Panc1 (cell line): ENCODE measurements around the gene LNPEP. TPM values are rescaled to one million over a fixed set of nuclear protein-coding genes. Genes with fewer than 3 reads are reported as not detected.

ENCODE experiments used
- ATAC-seq: fragments of 200-7000 bp; cut with Tn5 transposase; 2 replicates; pipeline ENCODE4 v1.9.1; 2020; ENCODE audit warnings: mild to moderate bottlenecking, moderate library complexity
- BruUV-seq: library from RNA; stranded (reverse); fragments of 400-500 nt; replicated peaks from 2 replicates; lab custom pipeline; 2021; lab: Mats Ljungman, UMichigan
- CTCF ChIA-PET: fragments of 300-600 bp; sonication (Branson Sonifier 250); formaldehyde crosslinking; loops from one replicate; lab custom pipeline; 2022; ENCODE audit warnings: antibody characterized with exemption; lab: Charles Lee
- POLR2A ChIA-PET: fragments of 300-600 bp; sonication (Branson Sonifier 250); formaldehyde crosslinking; loops from one replicate; lab custom pipeline; 2022; ENCODE audit warnings: antibody characterized with exemption; lab: Charles Lee
- DNase-seq: peaks from one replicate; pipeline ENCODE4 v3.0.0-alpha.2; 2010; ENCODE audit warnings: low read depth, low spot score
- H3K27ac ChIP-seq: 2 replicates; pipeline ENCODE4 v1.5.1; 2011; ENCODE audit warnings: mild to moderate bottlenecking, low read length, inconsistent platforms
- H3K27me3 ChIP-seq: fragments of 200-500 bp; sonication (Bioruptor generic); 2 replicates; pipeline ENCODE4 v1.6.0; 2014; ENCODE audit warnings: low read length, inconsistent platforms; ENCODE audit not compliant: control insufficient read depth, insufficient read depth
- H3K36me3 ChIP-seq: fragments of 200-500 bp; sonication (Bioruptor generic); 2 replicates; pipeline ENCODE4 v1.5.1; 2014; ENCODE audit warnings: inconsistent platforms, mild to moderate bottlenecking, low read length, moderate library complexity; ENCODE audit not compliant: control insufficient read depth, insufficient read depth
- H3K4me1 ChIP-seq: 2 replicates; pipeline ENCODE4 v1.5.1; 2011; ENCODE audit warnings: inconsistent platforms, mild to moderate bottlenecking, low read length, moderate library complexity; ENCODE audit not compliant: control insufficient read depth, insufficient read depth
- H3K4me3 ChIP-seq, 2 experiments: 2 replicates each; pipeline ENCODE4 v1.5.1; 2011 to 2012; ENCODE audit warnings: low read depth in 2 of 2, low read length in 2 of 2, mild to moderate bottlenecking in 2 of 2, inconsistent platforms in 1 of 2, moderate library complexity in 1 of 2
- H3K9me3 ChIP-seq: fragments of 200-500 bp; sonication (Bioruptor generic); 2 replicates; pipeline ENCODE4 v1.5.1; 2014; ENCODE audit warnings: low read depth, mild to moderate bottlenecking, inconsistent platforms, low read length, moderate library complexity; ENCODE audit not compliant: control insufficient read depth, insufficient read depth
- POLR2AphosphoS5 ChIP-seq: IDR thresholded peaks from 2 replicates; pipeline ENCODE4 v1.6.1; 2012; ENCODE audit warnings: mild to moderate bottlenecking, low read depth, low read length, moderate library complexity
- REST ChIP-seq, 2 experiments: IDR thresholded peaks; 2 replicates each; pipeline ENCODE4 v1.6.1; 2011 to 2012; ENCODE audit warnings: low read depth in 2 of 2, control low read depth in 1 of 2, low read length in 1 of 2, mild to moderate bottlenecking in 1 of 2, moderate library complexity in 1 of 2; ENCODE audit not compliant: insufficient read depth in 1 of 2
- SIN3A ChIP-seq: IDR thresholded peaks from 2 replicates; pipeline ENCODE4 v1.6.1; 2012; ENCODE audit warnings: low read depth, mild to moderate bottlenecking, low read length, moderate library complexity, borderline replicate concordance; ENCODE audit not compliant: insufficient read depth
- TCF7L2 ChIP-seq: IDR thresholded peaks from 2 replicates; pipeline ENCODE4 v1.6.1; 2011; ENCODE audit warnings: mild to moderate bottlenecking, low read depth, low read length, inconsistent platforms
- in situ Hi-C: cut with HindIII; loops from 2 replicates; pipeline ENCODE4 v1.10.0; 2016; ENCODE audit warnings: low sequenced_read_pairs, low pct_unique_long_range_greater_than_20kb
- intact Hi-C: fragments of 100-400 bp; cut with micrococcal nuclease; formaldehyde crosslinking; loops from one replicate; pipeline ENCODE4 v1.10.0; 2022; ENCODE audit not compliant: unreplicated experiment
- total RNA-seq: library from RNA; stranded (reverse); gene quantifications from one replicate; pipeline ENCODE4 v1.2.1, GENCODE V29; 2021; ENCODE audit not compliant: unreplicated experiment
- TF ChIP-seq, protein P1 (sequence below): fragments of 450-650 bp; IDR thresholded peaks from 2 replicates; pipeline ENCODE4 v1.5.1; 2017; ENCODE audit warnings: mild to moderate bottlenecking

Gene LNPEP
- total RNA-seq, 1 experiment from 2014 or later, result 46.6 TPM

- POLR2A ChIA-PET, result no interaction called here
- no peaks in the 10 kb centered on the region for H3K36me3 ChIP-seq
- intact Hi-C loops, result no loop called here
- in situ Hi-C loops, result no loop called here
- ATAC-seq, result no peak
- no peaks in the 10 kb centered on the region for H3K27me3 ChIP-seq
- H3K4me1 ChIP-seq, result no peaks in the 10 kb centered on the region
- TF ChIP-seq REST (IDR thresholded peaks at IDR 0.05; ENCODE audit: insufficient read depth in 1 of 2, low read depth in 2 of 2, low read length in 1 of 2), result no peak
- TF ChIP-seq POLR2AphosphoS5, result no peak
- TF ChIP-seq, protein P1, sequence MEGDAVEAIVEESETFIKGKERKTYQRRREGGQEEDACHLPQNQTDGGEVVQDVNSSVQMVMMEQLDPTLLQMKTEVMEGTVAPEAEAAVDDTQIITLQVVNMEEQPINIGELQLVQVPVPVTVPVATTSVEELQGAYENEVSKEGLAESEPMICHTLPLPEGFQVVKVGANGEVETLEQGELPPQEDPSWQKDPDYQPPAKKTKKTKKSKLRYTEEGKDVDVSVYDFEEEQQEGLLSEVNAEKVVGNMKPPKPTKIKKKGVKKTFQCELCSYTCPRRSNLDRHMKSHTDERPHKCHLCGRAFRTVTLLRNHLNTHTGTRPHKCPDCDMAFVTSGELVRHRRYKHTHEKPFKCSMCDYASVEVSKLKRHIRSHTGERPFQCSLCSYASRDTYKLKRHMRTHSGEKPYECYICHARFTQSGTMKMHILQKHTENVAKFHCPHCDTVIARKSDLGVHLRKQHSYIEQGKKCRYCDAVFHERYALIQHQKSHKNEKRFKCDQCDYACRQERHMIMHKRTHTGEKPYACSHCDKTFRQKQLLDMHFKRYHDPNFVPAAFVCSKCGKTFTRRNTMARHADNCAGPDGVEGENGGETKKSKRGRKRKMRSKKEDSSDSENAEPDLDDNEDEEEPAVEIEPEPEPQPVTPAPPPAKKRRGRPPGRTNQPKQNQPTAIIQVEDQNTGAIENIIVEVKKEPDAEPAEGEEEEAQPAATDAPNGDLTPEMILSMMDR, result no peak
- no peak for TF ChIP-seq SIN3A
- TF ChIP-seq TCF7L2, result no peak
- no peak overlapping the region for H3K27ac ChIP-seq
- DNase-seq, result no peak
- CTCF ChIA-PET, result no interaction called here
- no peaks in the 10 kb centered on the region for H3K9me3 ChIP-seq
- BruUV-seq, result no TSS peak
- H3K4me3 ChIP-seq, result no peak overlapping the region
These were observed 30.0 kb upstream of the LNPEP start for GRCh38 chr5:96905864-96906263.

DNA sequence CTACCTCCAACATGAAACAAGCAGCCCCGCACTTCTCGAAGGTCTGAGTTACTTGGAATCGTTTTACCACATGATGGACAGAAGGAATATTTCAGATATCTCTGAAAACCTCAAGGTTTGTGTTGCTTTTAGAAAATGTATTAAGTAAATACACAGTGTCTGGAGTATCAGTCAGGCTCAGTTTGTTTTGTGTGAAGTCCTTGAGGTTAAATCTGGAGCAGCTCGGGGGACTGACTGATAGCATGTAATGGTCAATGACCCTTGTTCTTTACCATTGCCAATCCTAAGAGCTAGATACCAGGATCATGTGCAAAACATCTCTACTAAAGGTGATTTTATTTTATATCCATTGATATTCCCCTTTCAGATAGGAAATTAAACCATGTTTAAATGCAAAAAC is 26.9 kb upstream of the LNPEP start:
- BruUV-seq, result no TSS peak
- Histone ChIP-seq H3K36me3 (no peaks in the 10 kb centered on the region), H3K4me3 (no peak overlapping the region), H3K4me1 (no peaks in the 10 kb centered on the region), H3K27ac (no peak overlapping the region), H3K9me3 (no peaks in the 10 kb centered on the region), H3K27me3 (no peaks in the 10 kb centered on the region)
- TF ChIP-seq, protein P1, result no peak
- ATAC-seq (no peak), DNase-seq (no peak)
- intact Hi-C loops (no loop called here), in situ Hi-C loops (no loop called here)
- ChIA-PET CTCF (no interaction called here), POLR2A (no interaction called here)

DNA sequence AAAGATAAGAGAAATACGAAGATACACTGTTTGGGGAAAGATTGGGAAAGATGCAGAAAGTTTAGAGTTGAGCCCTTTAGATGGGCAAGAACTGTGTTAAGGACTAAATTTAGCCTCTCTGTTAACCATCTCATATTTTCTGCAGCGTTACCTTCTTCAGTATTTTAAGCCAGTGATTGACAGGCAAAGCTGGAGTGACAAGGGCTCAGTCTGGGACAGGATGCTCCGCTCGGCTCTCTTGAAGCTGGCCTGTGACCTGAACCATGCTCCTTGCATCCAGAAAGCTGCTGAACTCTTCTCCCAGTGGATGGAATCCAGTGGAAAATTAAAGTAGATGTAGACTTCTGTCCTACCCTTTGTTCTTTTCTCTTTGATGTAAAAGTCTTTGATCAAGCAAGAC is 26.4 kb upstream of the LNPEP start:
- in situ Hi-C loops (no loop called here), intact Hi-C loops (no loop called here)
- H3K27ac ChIP-seq, result no peak overlapping the region
- ChIA-PET POLR2A (no interaction called here), CTCF (no interaction called here)
- H3K9me3 ChIP-seq, result no peaks in the 10 kb centered on the region
- DNase-seq (no peak), ATAC-seq (no peak)
- no TSS peak for BruUV-seq
- H3K36me3 ChIP-seq, result no peaks in the 10 kb centered on the region
- TF ChIP-seq TCF7L2 (no peak), SIN3A (no peak), REST (IDR thresholded peaks at IDR 0.05; ENCODE audit: insufficient read depth in 1 of 2, low read depth in 2 of 2, low read length in 1 of 2) (no peak), POLR2AphosphoS5 (no peak)
- TF ChIP-seq, protein P1, result no peak
- H3K4me3 ChIP-seq, result no peak overlapping the region
- H3K4me1 ChIP-seq, result no peaks in the 10 kb centered on the region
- no peaks in the 10 kb centered on the region for H3K27me3 ChIP-seq
